ENCODE data around the gene SORCS2.

GRCh38 chr4:7182616-7183015 is 9.7 kb upstream of the SORCS2 start:
- TF ChIP-seq, protein P1, sequence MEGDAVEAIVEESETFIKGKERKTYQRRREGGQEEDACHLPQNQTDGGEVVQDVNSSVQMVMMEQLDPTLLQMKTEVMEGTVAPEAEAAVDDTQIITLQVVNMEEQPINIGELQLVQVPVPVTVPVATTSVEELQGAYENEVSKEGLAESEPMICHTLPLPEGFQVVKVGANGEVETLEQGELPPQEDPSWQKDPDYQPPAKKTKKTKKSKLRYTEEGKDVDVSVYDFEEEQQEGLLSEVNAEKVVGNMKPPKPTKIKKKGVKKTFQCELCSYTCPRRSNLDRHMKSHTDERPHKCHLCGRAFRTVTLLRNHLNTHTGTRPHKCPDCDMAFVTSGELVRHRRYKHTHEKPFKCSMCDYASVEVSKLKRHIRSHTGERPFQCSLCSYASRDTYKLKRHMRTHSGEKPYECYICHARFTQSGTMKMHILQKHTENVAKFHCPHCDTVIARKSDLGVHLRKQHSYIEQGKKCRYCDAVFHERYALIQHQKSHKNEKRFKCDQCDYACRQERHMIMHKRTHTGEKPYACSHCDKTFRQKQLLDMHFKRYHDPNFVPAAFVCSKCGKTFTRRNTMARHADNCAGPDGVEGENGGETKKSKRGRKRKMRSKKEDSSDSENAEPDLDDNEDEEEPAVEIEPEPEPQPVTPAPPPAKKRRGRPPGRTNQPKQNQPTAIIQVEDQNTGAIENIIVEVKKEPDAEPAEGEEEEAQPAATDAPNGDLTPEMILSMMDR (tag by site-specific recombination; IDR thresholded peaks at IDR 0.05) = no peak
- TF ChIP-seq PRDM6 (tag by site-specific recombination; IDR thresholded peaks at IDR 0.05) (no peak), ZNF23 (tag by site-specific recombination; IDR thresholded peaks at IDR 0.05; ENCODE audit: borderline replicate concordance) (no peak), KLF16 (tag by site-specific recombination; IDR thresholded peaks at IDR 0.05) (no peak), ZNF501 (tag by site-specific recombination; IDR thresholded peaks at IDR 0.05) (no peak)

Measured in HEK293 (cell line).